ENCODE data around the gene CTIF.

The CTIF gene

GRCh38 chr18:48719974-48720654 is 181.3 kb downstream of the CTIF start:
- TF ChIP-seq, protein P1, sequence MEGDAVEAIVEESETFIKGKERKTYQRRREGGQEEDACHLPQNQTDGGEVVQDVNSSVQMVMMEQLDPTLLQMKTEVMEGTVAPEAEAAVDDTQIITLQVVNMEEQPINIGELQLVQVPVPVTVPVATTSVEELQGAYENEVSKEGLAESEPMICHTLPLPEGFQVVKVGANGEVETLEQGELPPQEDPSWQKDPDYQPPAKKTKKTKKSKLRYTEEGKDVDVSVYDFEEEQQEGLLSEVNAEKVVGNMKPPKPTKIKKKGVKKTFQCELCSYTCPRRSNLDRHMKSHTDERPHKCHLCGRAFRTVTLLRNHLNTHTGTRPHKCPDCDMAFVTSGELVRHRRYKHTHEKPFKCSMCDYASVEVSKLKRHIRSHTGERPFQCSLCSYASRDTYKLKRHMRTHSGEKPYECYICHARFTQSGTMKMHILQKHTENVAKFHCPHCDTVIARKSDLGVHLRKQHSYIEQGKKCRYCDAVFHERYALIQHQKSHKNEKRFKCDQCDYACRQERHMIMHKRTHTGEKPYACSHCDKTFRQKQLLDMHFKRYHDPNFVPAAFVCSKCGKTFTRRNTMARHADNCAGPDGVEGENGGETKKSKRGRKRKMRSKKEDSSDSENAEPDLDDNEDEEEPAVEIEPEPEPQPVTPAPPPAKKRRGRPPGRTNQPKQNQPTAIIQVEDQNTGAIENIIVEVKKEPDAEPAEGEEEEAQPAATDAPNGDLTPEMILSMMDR (IDR thresholded peaks at IDR 0.05; ENCODE audit: low read length), result no peak
- TF ChIP-seq EZH2 (optimal IDR thresholded peaks at IDR 0.05; ENCODE audit: low read depth, low read length), result no peak
- Histone ChIP-seq H3K36me3 (replicated peaks; ENCODE audit: insufficient read depth, low read length) (no peaks in the 10 kb centered on the region), H3F3A (ENCODE audit: insufficient read depth, low read length) (no peaks in the 10 kb centered on the region), H3K4me3 (ENCODE audit: low read length) (no peak overlapping the region), H3K4me1 (ENCODE audit: low read length) (no peaks in the 10 kb centered on the region), H3K27me3 (replicated peaks; ENCODE audit: insufficient read depth, low read length) (no peaks in the 10 kb centered on the region), H3K79me2 (ENCODE audit: low read length) (no peaks in the 10 kb centered on the region), H3K9me2 (replicated peaks; ENCODE audit: insufficient read depth, low read length) (no peaks in the 10 kb centered on the region), H3K9ac (ENCODE audit: low read length) (no peak overlapping the region), H3K9me3 (replicated peaks; ENCODE audit: insufficient read depth, low read length) (no peaks in the 10 kb centered on the region), H2AFZ (ENCODE audit: low read length) (no peak overlapping the region), H3K27ac (ENCODE audit: low read length) (no peak overlapping the region), H3K4me2 (ENCODE audit: low read depth, low read length) (no peak overlapping the region), H4K20me1 (ENCODE audit: insufficient read depth, low read length) (no peaks in the 10 kb centered on the region)
- no peak for DNase-seq

GRCh38 chr18:48720655-48721025 is 181.8 kb downstream of the CTIF start:
- H3K4me3 ChIP-seq (ENCODE audit: low read length), result no peak overlapping the region
- no peaks in the 10 kb centered on the region for H3K79me2 ChIP-seq (ENCODE audit: low read length)
- H4K20me1 ChIP-seq (ENCODE audit: insufficient read depth, low read length), result no peaks in the 10 kb centered on the region
- no peaks in the 10 kb centered on the region for H3F3A ChIP-seq (ENCODE audit: insufficient read depth, low read length)
- H3K27me3 ChIP-seq (replicated peaks; ENCODE audit: insufficient read depth, low read length), result no peaks in the 10 kb centered on the region
- no peak for DNase-seq
- H2AFZ ChIP-seq (ENCODE audit: low read length), result no peak overlapping the region
- H3K36me3 ChIP-seq (replicated peaks; ENCODE audit: insufficient read depth, low read length), result no peaks in the 10 kb centered on the region
- TF ChIP-seq EZH2 (optimal IDR thresholded peaks at IDR 0.05; ENCODE audit: low read depth, low read length) (no peak), EZH2phosphoT487 (IDR thresholded peaks at IDR 0.05; ENCODE audit: low read length) (no peak)
- TF ChIP-seq, protein P1 (IDR thresholded peaks at IDR 0.05; ENCODE audit: low read length), result no peak
- H3K4me2 ChIP-seq (ENCODE audit: low read depth, low read length), result no peak overlapping the region
- no peak overlapping the region for H3K9ac ChIP-seq (ENCODE audit: low read length)
- no peaks in the 10 kb centered on the region for H3K4me1 ChIP-seq (ENCODE audit: low read length)
- no peaks in the 10 kb centered on the region for H3K9me2 ChIP-seq (replicated peaks; ENCODE audit: insufficient read depth, low read length)
- H3K27ac ChIP-seq (ENCODE audit: low read length), result no peak overlapping the region
- H3K9me3 ChIP-seq (replicated peaks; ENCODE audit: insufficient read depth, low read length), result no peaks in the 10 kb centered on the region

- Histone ChIP-seq H3K9me2 (replicated peaks; ENCODE audit: insufficient read depth, low read length) (no peaks in the 10 kb centered on the region), H3F3A (ENCODE audit: insufficient read depth, low read length) (no peaks in the 10 kb centered on the region), H3K27me3 (replicated peaks; ENCODE audit: insufficient read depth, low read length) (no peaks in the 10 kb centered on the region), H3K4me2 (ENCODE audit: low read depth, low read length) (no peak overlapping the region), H3K27ac (ENCODE audit: low read length) (no peak overlapping the region), H3K9ac (ENCODE audit: low read length) (no peak overlapping the region), H3K9me3 (replicated peaks; ENCODE audit: insufficient read depth, low read length) (no peaks in the 10 kb centered on the region), H3K4me3 (ENCODE audit: low read length) (no peak overlapping the region), H2AFZ (ENCODE audit: low read length) (no peak overlapping the region), H3K36me3 (replicated peaks; ENCODE audit: insufficient read depth, low read length) (no peaks in the 10 kb centered on the region), H3K79me2 (ENCODE audit: low read length) (no peaks in the 10 kb centered on the region), H4K20me1 (ENCODE audit: insufficient read depth, low read length) (no peaks in the 10 kb centered on the region), H3K4me1 (ENCODE audit: low read length) (no peaks in the 10 kb centered on the region)
- TF ChIP-seq EZH2phosphoT487 (IDR thresholded peaks at IDR 0.05; ENCODE audit: low read length) (no peak), EZH2 (optimal IDR thresholded peaks at IDR 0.05; ENCODE audit: low read depth, low read length) (no peak)
- TF ChIP-seq, protein P1 (IDR thresholded peaks at IDR 0.05; ENCODE audit: low read length), result no peak
- no peak for DNase-seq
Measured at GRCh38 chr18:48721312-48721711, 182.5 kb downstream of the CTIF start.

Data from MM.1S (cell line).